ENCODE measurements around the gene NUBPL. TPM values are rescaled to one million over a fixed set of nuclear protein-coding genes. Genes with fewer than 3 reads are reported as not detected.
A peak's percentile ranks its signal among the peaks of the same experiment; 100 is the strongest.
"Not testable (repeated sequence)": the region's sequence is repeated elsewhere in the genome, so short reads cannot be mapped to it uniquely, and the experiment has no call there.

The NUBPL gene
- total and polyA plus RNA-seq, 10 donors, result 4.1 to 28.2 (median 13.9) TPM

DNA sequence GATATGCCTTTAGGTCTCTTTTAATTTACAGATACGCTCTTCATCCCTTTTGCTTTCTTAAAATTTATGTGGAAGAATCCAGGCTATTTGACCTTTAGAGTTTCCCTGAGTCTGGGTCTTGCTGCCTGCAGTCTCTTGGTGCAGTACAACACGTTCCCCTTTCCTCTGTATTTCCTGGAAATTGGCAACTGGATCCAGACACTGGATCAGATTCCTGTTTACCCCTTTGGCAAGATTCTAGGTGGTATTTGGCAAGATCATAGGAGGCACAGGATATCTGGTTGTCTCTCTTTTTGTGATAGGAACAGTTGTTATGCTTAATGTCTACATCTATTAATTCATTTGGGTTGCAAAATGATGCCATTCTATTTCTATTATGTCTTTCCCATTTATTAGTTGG is 328.1 kb downstream of the NUBPL start:
- H3K9me3 ChIP-seq, result no peaks in the 10 kb centered on the region
- intact Hi-C loops (cut with DNase I; ENCODE audit: low total_unique reads), result no loop called here
- no peaks in the 10 kb centered on the region for H3K27me3 ChIP-seq (replicated peaks in 1 of 7)
- peaks cover 0 to 20% (median 7%) of the 10 kb centered on the region in 6 donors for H3K4me1 ChIP-seq
- no peak for DNase-seq
- no peaks in the 10 kb centered on the region for H3K36me3 ChIP-seq
- H3K27ac ChIP-seq, result peak overlapping the region in 1 of 8 donors; percentile 39
- no peak overlapping the region for H3K4me3 ChIP-seq
- 70 to 82% (median 81%) methylated on average over 2 of the region's 2 CpGs for WGBS, 5 donors
- TF ChIP-seq POLR2A (IDR thresholded peaks at IDR 0.05) (no peak), POLR2AphosphoS5 (IDR thresholded peaks at IDR 0.05) (no peak)
- TF ChIP-seq, protein P1, sequence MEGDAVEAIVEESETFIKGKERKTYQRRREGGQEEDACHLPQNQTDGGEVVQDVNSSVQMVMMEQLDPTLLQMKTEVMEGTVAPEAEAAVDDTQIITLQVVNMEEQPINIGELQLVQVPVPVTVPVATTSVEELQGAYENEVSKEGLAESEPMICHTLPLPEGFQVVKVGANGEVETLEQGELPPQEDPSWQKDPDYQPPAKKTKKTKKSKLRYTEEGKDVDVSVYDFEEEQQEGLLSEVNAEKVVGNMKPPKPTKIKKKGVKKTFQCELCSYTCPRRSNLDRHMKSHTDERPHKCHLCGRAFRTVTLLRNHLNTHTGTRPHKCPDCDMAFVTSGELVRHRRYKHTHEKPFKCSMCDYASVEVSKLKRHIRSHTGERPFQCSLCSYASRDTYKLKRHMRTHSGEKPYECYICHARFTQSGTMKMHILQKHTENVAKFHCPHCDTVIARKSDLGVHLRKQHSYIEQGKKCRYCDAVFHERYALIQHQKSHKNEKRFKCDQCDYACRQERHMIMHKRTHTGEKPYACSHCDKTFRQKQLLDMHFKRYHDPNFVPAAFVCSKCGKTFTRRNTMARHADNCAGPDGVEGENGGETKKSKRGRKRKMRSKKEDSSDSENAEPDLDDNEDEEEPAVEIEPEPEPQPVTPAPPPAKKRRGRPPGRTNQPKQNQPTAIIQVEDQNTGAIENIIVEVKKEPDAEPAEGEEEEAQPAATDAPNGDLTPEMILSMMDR (IDR thresholded peaks at IDR 0.05 in 8 of 11, conservative IDR thresholded peaks at IDR 0.05 in 3 of 11), result no peak

DNA sequence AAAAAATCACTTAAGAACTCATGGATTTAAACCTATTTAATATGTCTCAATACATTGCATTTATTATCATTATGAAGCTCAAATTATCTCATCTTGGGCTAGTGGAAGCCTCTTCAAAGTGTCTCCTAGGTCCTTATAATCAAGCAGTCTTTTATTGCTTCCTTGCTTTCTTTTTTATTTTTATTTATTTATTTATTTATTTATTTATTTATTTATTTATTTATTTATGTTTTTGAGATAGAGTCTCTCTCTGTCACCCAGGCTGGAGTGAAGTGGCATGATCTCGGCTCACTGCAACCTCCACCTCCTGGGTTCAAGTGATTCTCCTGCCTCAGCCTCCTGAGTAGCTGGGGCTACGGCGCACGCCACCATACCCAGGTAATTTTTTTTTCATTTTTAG is 329.0 kb downstream of the NUBPL start:
- H3K4me3 ChIP-seq; H3K9me3 ChIP-seq; intact Hi-C loops (cut with DNase I; ENCODE audit: low total_unique reads); H3K27ac ChIP-seq; DNase-seq; H3K36me3 ChIP-seq; H3K27me3 ChIP-seq (replicated peaks in 1 of 7): not testable (repeated sequence)
- peaks cover 0 to 22% (median 7%) of the 10 kb centered on the region in 6 donors for H3K4me1 ChIP-seq
- 90 to 100% (median 99%) methylated on average over 4 of the region's 4 CpGs for WGBS, 5 donors

DNA sequence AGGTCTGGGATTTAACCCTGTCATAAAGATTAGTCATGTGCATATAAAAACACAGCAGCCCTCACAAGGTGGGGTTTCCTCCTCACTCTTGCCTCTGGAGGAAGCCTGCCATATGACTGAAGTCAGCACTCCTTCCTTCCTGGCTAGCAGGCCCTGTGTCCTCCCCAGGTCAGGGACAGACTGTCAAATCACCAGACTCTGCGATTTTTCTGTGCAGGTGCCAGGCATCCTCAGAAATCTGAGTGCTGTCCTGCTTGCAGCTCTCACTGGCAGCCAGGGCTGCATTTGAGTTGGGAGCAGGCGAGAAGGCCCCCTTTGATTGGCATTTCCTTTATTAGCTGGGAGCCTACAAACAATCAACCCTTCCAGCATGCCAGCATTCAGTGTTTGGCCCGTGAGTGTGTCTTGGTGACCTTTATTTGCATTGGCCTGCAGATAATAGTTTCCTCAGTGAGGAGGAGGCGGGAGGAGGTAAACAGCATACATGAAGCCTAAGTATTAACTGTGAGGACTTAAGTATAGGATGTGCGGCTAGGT is 332.1 kb downstream of the NUBPL start:
- peak; percentile 77 for DNase-seq
- 52 to 71% (median 56%) methylated on average over 5 of the region's 5 CpGs for WGBS, 5 donors
- H3K4me1 ChIP-seq, result peaks cover 0 to 22% (median 7%) of the 10 kb centered on the region in 6 donors
- no peak overlapping the region for H3K4me3 ChIP-seq
- no peaks in the 10 kb centered on the region for H3K36me3 ChIP-seq
- no peaks in the 10 kb centered on the region for H3K27me3 ChIP-seq (replicated peaks in 1 of 7)
- TF ChIP-seq, protein P1 (IDR thresholded peaks at IDR 0.05 in 8 of 11, conservative IDR thresholded peaks at IDR 0.05 in 3 of 11), result peak in 1 of 11 experiments; percentile 6
- TF ChIP-seq POLR2AphosphoS5 (IDR thresholded peaks at IDR 0.05) (peak in 2 of 3 donors; percentile 69 to 83), POLR2A (IDR thresholded peaks at IDR 0.05) (no peak)
- intact Hi-C loops (cut with DNase I; ENCODE audit: low total_unique reads), result no loop called here
- peak overlapping the region in 7 of 8 donors; percentile 52 to 82 (median 70) for H3K27ac ChIP-seq
- no peaks in the 10 kb centered on the region for H3K9me3 ChIP-seq

DNA sequence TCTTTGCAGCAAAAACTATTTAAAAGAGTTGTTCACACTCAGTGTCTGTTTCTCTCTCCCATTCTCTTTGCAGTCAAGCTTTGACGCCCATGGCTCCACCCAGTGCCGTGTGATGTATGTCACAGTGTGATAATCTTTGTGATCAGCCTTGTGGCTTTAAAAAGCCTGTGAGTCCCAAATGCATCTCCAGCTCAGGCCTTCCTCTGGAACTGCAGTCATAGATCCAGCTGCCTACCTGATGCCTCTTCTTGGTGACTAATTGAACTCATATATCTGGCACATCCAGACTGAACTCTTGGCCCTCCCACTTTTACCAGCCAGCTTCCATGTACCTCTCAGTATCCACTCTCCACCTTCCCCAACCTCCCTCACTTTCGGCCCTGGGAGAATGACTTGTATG is 333.1 kb downstream of the NUBPL start:
- Histone ChIP-seq H3K4me3 (no peak overlapping the region), H3K27me3 (replicated peaks in 1 of 7) (no peaks in the 10 kb centered on the region), H3K4me1 (peaks cover 0 to 32% (median 7%) of the 10 kb centered on the region in 6 donors), H3K27ac (peak overlapping the region in 6 of 8 donors; percentile 52 to 82 (median 73)), H3K9me3 (no peaks in the 10 kb centered on the region), H3K36me3 (no peaks in the 10 kb centered on the region)
- 45 to 73% (median 70%) methylated on average over 3 of the region's 3 CpGs for WGBS, 5 donors
- TF ChIP-seq POLR2AphosphoS5 (IDR thresholded peaks at IDR 0.05) (no peak), POLR2A (IDR thresholded peaks at IDR 0.05) (no peak)
- TF ChIP-seq, protein P1 (IDR thresholded peaks at IDR 0.05 in 8 of 11, conservative IDR thresholded peaks at IDR 0.05 in 3 of 11), result no peak
- DNase-seq, result no peak
- intact Hi-C loops (cut with DNase I; ENCODE audit: low total_unique reads), result no loop called here
